ENCODE data around the gene DSCAML1. TPM values are rescaled to one million over a fixed set of nuclear protein-coding genes. Genes with fewer than 3 reads are reported as not detected.

Gene DSCAML1
- total and polyA plus RNA-seq, 2 donors, result 0.32 to 0.47 TPM

DNA sequence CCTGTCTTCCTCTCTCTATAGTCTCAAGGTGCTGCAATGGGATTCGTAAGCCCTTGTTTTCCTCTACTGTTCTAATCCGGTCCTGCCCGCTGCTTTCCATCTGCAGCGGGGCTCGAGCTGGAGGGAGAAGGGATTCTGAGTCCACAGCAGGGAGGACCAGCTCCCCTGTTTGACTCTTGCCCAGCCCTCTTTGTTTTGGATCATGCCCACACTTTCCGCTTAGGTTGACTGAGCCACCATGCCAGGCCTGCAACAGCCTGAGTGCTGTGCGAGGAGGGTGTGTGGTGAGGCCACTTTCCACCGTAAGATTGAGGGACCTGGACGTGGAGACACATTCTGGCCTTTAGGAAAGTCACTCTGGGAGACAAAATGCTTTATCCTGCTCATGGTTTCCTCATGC is 411.1 kb downstream of the DSCAML1 start:
- Histone ChIP-seq H3K4me1 (ENCODE audit: control insufficient read depth in 2 of 2, insufficient read depth in 2 of 2, low read length in 2 of 2) (no peaks in the 10 kb centered on the region), H3K4me3 (ENCODE audit: low read length in 2 of 2) (no peak overlapping the region), H3K27me3 (ENCODE audit: control insufficient read depth in 2 of 2, insufficient read depth in 1 of 2, low read length in 1 of 2) (no peaks in the 10 kb centered on the region), H3K36me3 (ENCODE audit: control insufficient read depth in 2 of 2, insufficient read depth in 2 of 2, low read length in 1 of 2) (peaks cover 8 to 47% of the 10 kb centered on the region in 2 donors), H3K9me3 (ENCODE audit: control insufficient read depth in 2 of 2, insufficient read depth in 1 of 2, low read length in 1 of 2) (no peaks in the 10 kb centered on the region), H3K27ac (ENCODE audit: low read depth in 1 of 2, low read length in 1 of 2) (no peak overlapping the region)
- DNase-seq (ENCODE audit: low read depth in 6 of 9, low spot score in 9 of 9), result no peak
- WGBS, result 97% methylated on average over 9 of the region's 9 CpGs

DNA sequence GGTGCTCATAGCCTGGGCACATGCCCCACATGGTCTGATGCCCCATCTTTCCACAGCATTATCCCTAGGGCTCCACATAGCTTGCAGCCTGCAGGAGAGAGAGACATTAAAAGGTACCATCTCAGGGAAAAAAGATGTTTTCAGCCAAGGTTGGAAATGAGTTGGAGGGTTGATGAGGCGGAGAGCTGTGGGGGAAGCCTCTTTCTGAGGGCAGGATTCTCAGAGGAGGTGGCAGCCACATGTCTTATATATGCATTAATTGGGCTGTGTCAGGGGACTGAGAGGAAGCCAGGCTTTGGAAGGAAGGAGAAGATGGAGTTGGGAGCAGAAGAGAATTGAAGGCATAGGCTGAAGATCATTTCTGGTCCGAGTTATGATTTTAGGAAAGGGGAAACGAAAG is 411.5 kb downstream of the DSCAML1 start:
- Histone ChIP-seq H3K27me3 (ENCODE audit: control insufficient read depth in 2 of 2, insufficient read depth in 1 of 2, low read length in 1 of 2) (no peaks in the 10 kb centered on the region), H3K4me1 (ENCODE audit: control insufficient read depth in 2 of 2, insufficient read depth in 2 of 2, low read length in 2 of 2) (no peaks in the 10 kb centered on the region), H3K4me3 (ENCODE audit: low read length in 2 of 2) (no peak overlapping the region), H3K27ac (ENCODE audit: low read depth in 1 of 2, low read length in 1 of 2) (no peak overlapping the region), H3K9me3 (ENCODE audit: control insufficient read depth in 2 of 2, insufficient read depth in 1 of 2, low read length in 1 of 2) (no peaks in the 10 kb centered on the region), H3K36me3 (ENCODE audit: control insufficient read depth in 2 of 2, insufficient read depth in 2 of 2, low read length in 1 of 2) (peaks cover 9 to 47% of the 10 kb centered on the region in 2 donors)
- 99% methylated on average over 3 of the region's 3 CpGs for WGBS
- DNase-seq (ENCODE audit: low read depth in 6 of 9, low spot score in 9 of 9), result no peak

DNA sequence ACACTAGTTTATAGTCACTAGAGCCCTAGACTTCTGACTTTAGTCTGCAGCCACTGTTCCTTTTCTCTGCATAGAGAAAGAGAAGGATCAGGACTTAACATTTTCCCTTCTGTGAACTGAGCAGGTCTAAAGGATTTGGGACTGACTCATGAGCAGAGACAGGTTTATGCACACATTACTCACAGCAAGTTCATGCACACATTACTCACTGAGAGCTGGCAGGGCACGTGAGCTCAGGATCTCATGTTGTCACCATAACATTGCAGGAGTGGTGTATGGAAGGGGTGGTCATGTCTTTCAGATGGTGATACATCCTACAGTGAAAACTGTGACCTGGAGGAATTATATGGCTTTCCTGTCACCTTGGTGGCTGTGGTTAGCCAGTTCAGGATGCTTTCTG is 413.0 kb downstream of the DSCAML1 start:
- Histone ChIP-seq H3K4me1 (ENCODE audit: control insufficient read depth in 2 of 2, insufficient read depth in 2 of 2, low read length in 2 of 2) (no peaks in the 10 kb centered on the region), H3K36me3 (ENCODE audit: control insufficient read depth in 2 of 2, insufficient read depth in 2 of 2, low read length in 1 of 2) (peaks cover 16 to 47% of the 10 kb centered on the region in 2 donors)
- WGBS, result 97% methylated on average over 1 of the region's 1 CpG

DNA sequence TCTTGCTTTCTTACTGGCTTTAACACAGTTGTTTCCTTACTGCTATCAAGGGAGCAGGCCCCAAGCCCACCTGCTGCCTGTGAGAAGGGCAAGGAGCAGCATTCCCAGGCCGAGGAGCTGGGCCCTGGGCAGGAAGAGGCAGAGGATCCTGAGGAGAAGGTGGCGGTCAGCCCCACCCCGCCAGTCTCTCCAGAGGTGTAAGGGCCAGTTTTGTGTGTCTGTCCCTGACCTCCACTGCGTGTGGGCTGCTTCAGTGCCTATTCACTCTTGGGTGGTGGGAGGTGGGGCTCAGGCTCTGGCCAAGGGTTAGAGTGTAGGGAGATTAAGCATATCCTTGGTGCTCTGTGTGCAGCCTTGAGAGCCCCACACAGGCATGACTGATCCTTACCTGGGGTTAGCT is 414.3 kb downstream of the DSCAML1 start:
- no peak overlapping the region for H3K4me3 ChIP-seq (ENCODE audit: low read length in 2 of 2)
- 95% methylated on average over 4 of the region's 4 CpGs for WGBS
- no peaks in the 10 kb centered on the region for H3K9me3 ChIP-seq (ENCODE audit: control insufficient read depth in 2 of 2, insufficient read depth in 1 of 2, low read length in 1 of 2)
- no peak overlapping the region for H3K27ac ChIP-seq (ENCODE audit: low read depth in 1 of 2, low read length in 1 of 2)
- no peaks in the 10 kb centered on the region for H3K4me1 ChIP-seq (ENCODE audit: control insufficient read depth in 2 of 2, insufficient read depth in 2 of 2, low read length in 2 of 2)
- no peaks in the 10 kb centered on the region for H3K27me3 ChIP-seq (ENCODE audit: control insufficient read depth in 2 of 2, insufficient read depth in 1 of 2, low read length in 1 of 2)
- no peak for DNase-seq (ENCODE audit: low read depth in 6 of 9, low spot score in 9 of 9)
- H3K36me3 ChIP-seq (ENCODE audit: control insufficient read depth in 2 of 2, insufficient read depth in 2 of 2, low read length in 1 of 2), result peaks cover 16 to 47% of the 10 kb centered on the region in 2 donors

More for the DNA sequence above, 413.0 kb downstream of the DSCAML1 start:
- H3K27me3 ChIP-seq (ENCODE audit: control insufficient read depth in 2 of 2, insufficient read depth in 1 of 2, low read length in 1 of 2), result no peaks in the 10 kb centered on the region
- H3K9me3 ChIP-seq (ENCODE audit: control insufficient read depth in 2 of 2, insufficient read depth in 1 of 2, low read length in 1 of 2), result no peaks in the 10 kb centered on the region
- H3K4me3 ChIP-seq (ENCODE audit: low read length in 2 of 2), result no peak overlapping the region
- no peak for DNase-seq (ENCODE audit: low read depth in 6 of 9, low spot score in 9 of 9)
- no peak overlapping the region for H3K27ac ChIP-seq (ENCODE audit: low read depth in 1 of 2, low read length in 1 of 2)

DNA sequence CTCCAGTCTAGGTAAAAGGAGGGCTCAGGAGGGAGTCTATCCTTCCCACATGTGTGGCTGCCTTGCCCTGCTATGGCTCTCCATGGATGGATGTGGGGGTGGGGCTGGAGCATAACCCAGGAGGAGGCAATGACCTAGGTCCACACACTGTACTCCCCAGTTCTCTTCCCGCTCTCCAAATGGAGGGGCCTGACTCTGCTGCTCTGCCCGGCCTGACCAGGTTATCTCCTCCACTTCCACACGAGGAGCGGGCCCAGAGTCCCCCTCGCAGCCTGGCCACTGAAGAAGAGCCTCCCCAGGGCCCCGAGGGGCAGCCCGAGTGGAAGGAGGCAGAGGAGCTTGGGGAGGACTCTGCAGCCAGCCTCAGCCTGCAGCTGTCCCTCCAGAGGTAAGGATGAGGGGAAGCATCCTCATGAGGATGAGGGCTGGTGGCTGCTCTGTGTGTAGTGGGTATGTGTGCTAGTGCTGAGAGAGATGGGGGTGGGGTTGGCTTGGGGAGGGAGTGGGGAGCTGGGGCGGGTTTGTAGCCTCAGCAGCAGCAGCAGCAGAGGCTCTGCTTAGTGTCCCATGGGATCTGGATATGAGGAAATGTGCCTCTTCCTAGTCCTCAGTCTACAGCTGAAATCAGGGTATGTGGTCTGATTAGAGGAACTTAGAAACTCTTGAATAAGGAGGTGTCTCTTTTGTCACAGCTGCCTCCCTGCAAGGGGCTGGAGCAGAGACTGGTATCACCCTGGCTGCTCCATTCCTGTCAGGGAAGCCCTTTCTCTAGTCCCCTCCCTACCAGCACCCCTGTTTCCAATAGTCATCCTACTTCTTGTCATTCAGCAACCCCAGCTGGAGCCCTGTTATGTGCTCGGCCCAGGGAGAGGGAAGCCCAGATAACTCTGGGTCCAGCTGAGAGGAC is 415.3 kb downstream of the DSCAML1 start:
- Histone ChIP-seq H3K27ac (ENCODE audit: low read depth in 1 of 2, low read length in 1 of 2) (no peak overlapping the region), H3K4me1 (ENCODE audit: control insufficient read depth in 2 of 2, insufficient read depth in 2 of 2, low read length in 2 of 2) (no peaks in the 10 kb centered on the region), H3K9me3 (ENCODE audit: control insufficient read depth in 2 of 2, insufficient read depth in 1 of 2, low read length in 1 of 2) (no peaks in the 10 kb centered on the region), H3K36me3 (ENCODE audit: control insufficient read depth in 2 of 2, insufficient read depth in 2 of 2, low read length in 1 of 2) (peaks cover 13 to 41% of the 10 kb centered on the region in 2 donors), H3K4me3 (ENCODE audit: low read length in 2 of 2) (no peak overlapping the region), H3K27me3 (ENCODE audit: control insufficient read depth in 2 of 2, insufficient read depth in 1 of 2, low read length in 1 of 2) (no peaks in the 10 kb centered on the region)
- WGBS, result 97% methylated on average over 9 of the region's 9 CpGs
- DNase-seq (ENCODE audit: low read depth in 6 of 9, low spot score in 9 of 9), result no peak

DNA sequence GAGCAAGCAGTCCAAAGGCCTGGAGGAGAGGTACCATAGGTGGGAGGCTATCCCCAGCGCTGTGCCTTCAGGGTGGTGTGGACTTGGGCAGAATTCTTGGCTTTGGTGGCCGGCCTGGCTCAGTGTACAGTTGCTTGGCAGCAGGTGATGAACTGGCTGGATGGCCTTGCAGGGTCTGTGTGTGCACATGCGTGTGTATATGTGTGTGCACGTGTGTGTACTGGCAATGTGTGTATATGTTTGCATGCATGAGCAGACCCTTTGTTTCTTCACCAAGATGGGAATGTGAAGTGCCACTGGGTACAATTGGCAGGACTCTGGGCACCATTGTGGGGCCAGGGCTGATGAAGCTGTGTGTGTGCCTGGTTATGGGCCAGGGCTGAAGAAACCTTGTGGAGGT is 416.3 kb downstream of the DSCAML1 start:
- Histone ChIP-seq H3K27ac (ENCODE audit: low read depth in 1 of 2, low read length in 1 of 2) (no peak overlapping the region), H3K36me3 (ENCODE audit: control insufficient read depth in 2 of 2, insufficient read depth in 2 of 2, low read length in 1 of 2) (peaks cover 22 to 46% of the 10 kb centered on the region in 2 donors), H3K4me1 (ENCODE audit: control insufficient read depth in 2 of 2, insufficient read depth in 2 of 2, low read length in 2 of 2) (no peaks in the 10 kb centered on the region), H3K27me3 (ENCODE audit: control insufficient read depth in 2 of 2, insufficient read depth in 1 of 2, low read length in 1 of 2) (no peaks in the 10 kb centered on the region), H3K4me3 (ENCODE audit: low read length in 2 of 2) (no peak overlapping the region), H3K9me3 (ENCODE audit: control insufficient read depth in 2 of 2, insufficient read depth in 1 of 2, low read length in 1 of 2) (no peaks in the 10 kb centered on the region)
- WGBS, result 98% methylated on average over 4 of the region's 4 CpGs
- no peak for DNase-seq (ENCODE audit: low read depth in 6 of 9, low spot score in 9 of 9)

DNA sequence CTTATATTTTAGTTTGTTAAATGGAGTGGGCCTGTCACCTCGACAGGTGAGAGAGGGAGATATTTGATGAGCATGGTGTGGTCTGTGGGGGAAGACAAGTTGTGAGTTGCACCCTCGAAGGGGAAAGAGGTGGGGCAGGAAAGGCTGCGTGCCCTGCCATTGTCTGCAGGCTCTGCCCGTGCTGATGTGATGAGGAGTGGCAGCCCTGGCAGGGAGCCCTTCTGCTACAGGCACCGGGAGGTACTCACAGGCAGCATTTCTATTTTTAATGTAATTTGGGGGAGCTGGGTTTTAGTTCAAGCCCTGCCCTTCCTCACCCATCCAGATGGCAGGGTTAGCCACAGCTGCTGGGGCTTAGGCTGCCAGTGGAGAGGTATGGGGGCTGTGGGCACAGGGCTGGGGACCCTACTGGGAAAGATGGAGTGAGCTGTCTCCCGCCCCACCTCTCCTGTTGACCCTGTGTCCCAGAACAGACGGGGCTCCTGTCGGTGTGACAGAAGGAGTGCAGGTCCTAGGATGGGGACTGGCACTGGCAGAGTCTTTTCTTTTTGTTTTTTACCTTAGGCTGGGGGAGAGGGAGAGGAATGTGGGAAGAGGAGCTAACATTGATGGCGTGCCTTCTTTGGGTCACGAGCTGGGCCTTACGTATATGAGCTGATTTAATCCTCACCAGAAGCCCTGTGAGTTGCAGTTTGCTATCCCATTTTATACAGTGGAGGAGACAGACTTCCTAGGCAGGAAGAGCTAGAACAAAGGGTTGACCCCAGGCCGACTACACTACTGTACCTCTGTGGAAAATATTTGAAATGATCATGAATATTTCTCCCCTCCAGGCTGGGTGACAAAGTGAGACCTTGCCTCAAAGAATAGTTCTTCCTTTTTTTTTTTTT is 417.8 kb downstream of the DSCAML1 start:
- H3K4me3 ChIP-seq (ENCODE audit: low read length in 2 of 2), result no peak overlapping the region
- H3K27ac ChIP-seq (ENCODE audit: low read depth in 1 of 2, low read length in 1 of 2), result peak overlapping the region in 1 of 2 donors; percentile 8
- no peaks in the 10 kb centered on the region for H3K4me1 ChIP-seq (ENCODE audit: control insufficient read depth in 2 of 2, insufficient read depth in 2 of 2, low read length in 2 of 2)
- 92% methylated on average over 12 of the region's 12 CpGs for WGBS
- H3K36me3 ChIP-seq (ENCODE audit: control insufficient read depth in 2 of 2, insufficient read depth in 2 of 2, low read length in 1 of 2), result peaks cover 25 to 41% of the 10 kb centered on the region in 2 donors
- H3K27me3 ChIP-seq (ENCODE audit: control insufficient read depth in 2 of 2, insufficient read depth in 1 of 2, low read length in 1 of 2), result no peaks in the 10 kb centered on the region
- DNase-seq (ENCODE audit: low read depth in 6 of 9, low spot score in 9 of 9), result no peak
- no peaks in the 10 kb centered on the region for H3K9me3 ChIP-seq (ENCODE audit: control insufficient read depth in 2 of 2, insufficient read depth in 1 of 2, low read length in 1 of 2)

Measured in thymus (tissue), 11 donors.